NCI-H146 treated with DMSO at 0.1 percent for 48 hours (cell line): ENCODE measurements around the gene CHD2.

Experiments
- DNase-seq: peaks from one replicate; lab custom pipeline; 2025; ENCODE audit not compliant: unreplicated experiment; lab: John Stamatoyannopoulos, UW

The CHD2 gene

DNA sequence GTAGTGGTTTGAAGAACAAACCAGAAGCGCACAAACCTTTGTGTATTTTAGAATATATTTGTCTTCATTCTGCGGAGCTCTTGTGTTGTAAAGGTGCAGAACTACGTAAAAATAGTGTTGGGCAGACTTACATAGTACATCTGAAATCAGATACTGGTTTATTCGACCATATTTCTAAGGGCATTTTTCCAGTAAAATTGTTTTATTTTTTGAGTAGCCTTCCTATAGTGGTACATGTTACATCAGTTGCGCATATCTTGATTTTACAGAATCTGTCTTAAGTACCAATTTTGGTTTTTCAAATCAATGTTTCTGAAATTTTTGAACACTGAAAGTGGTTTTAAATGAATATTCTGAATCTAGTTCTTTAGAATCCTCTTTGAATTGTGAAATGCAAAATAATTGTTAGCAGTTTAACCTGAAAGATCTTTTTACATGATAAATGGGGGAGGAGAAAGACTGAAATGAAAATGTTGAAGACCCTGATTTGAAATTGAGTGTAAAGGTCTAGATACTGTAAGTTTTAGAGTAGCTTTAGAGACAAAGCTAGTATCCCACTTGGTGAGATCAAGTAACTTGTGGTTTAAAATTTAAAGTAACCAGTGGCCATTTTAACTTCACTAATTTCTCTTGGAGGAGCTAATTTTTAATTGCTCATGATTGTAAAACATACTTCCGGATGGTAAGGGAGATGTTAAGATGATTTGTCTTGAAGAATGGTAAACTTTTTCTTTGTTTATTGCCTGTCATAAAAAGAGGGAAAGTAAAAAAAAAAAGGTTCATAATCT is 15.5 kb upstream of the CHD2 start:
- DNase-seq, result no peak

GRCh38 chr15:92885224-92886041 is 14.7 kb upstream of the CHD2 start:
- no peak for DNase-seq

- no peak for DNase-seq
Observed at GRCh38 chr15:92886042-92886537, 14.0 kb upstream of the CHD2 start.

- no peak for DNase-seq
Observed at GRCh38 chr15:92886815-92887214, 13.3 kb upstream of the CHD2 start.

- no peak for DNase-seq
Observed at GRCh38 chr15:92887869-92888268, 12.3 kb upstream of the CHD2 start.

DNA sequence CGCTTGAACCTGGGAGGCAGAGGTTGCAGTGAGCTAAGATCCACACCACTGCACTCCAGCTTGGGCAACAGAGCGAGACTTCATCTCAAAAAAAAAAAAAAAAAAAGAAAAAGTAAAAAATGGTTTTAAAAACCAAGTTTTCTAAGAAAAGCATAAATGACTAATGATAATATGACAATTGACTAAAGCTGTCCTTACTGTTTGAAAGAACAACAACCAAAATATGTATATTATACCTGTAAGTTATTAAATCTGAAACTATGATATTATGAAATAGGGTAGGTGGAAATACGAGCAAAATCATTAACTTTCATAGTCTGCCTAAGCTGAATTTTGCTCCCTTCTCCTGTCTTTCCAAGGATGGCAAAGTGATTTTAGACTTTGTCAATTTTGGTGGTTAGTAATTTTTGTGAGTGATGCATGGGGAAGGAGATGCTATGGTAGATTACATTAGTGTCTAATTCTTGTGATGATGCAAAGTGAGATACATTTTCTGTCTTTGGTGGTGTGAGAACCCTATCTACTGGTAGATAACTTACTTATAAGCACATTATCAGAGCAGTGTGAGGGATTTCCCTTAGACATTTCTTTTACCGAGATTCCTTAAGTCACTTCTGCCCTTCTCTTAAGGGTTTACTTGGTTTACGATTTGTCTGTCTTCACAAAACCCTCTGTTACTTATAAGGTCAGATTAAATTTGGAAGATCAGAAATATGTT is 10.6 kb upstream of the CHD2 start:
- no peak for DNase-seq

GRCh38 chr15:92891533-92892200 is 8.5 kb upstream of the CHD2 start:
- DNase-seq, result no peak

DNA sequence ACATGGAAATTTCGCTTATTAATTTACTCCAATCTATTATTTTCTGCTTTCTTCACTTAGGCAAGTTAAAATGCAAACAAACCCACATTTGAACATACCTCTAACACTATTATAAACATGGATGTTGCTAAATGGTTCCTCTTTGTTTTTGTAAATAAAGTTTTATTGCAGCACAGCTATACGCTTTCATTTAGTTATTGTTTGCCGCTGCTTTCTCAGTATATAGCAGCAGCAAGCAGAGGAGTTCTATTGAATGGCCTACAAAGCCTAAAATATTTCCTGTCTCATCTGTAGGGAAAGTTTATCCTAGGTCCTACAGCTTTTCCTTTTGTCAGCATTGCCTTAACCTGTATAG is 7.9 kb upstream of the CHD2 start:
- no peak for DNase-seq

- DNase-seq, result no peak
Observed at GRCh38 chr15:92893200-92893599, 6.9 kb upstream of the CHD2 start.

GRCh38 chr15:92896561-92896960 is 3.6 kb upstream of the CHD2 start:
- no peak for DNase-seq

GRCh38 chr15:92897620-92898019 is 2.5 kb upstream of the CHD2 start:
- DNase-seq, result no peak

- no peak for DNase-seq
Observed at GRCh38 chr15:92898988-92899582, 1.0 kb upstream of the CHD2 start.

DNA sequence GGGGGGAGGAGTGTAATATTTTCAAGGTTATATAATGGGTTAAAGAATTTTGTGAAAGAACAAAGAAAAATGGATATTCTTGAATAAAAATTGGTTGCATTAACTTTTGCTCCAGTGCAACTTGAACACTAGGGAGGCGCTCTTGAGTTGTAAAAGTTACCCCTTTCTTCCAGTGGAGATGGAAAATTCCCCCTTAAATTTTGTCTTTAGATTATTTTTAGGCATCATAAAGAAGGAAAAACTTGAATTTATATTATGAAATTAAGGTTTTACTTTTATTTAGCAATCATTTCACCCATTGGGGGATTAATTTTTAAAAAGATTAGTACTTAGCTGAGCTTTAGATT is 550 bp upstream of the CHD2 start:
- no peak for DNase-seq

DNA sequence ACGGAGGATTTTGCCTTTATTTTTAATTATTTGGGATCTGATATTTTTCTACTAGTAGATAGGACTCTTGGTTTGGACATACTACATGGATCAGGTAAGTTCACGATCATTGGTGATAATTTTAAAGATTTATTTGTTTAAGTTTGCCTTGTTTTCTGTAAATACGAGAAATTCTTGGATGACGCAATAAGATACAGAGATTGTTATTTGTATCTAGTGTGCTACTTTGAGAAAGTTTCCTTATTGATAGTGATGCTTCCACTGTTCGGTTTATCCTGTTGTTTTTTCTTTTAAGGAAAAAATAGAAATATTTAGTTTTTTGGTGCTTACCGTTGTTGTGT is 577 bp downstream of the CHD2 start:
- no peak for DNase-seq

GRCh38 chr15:92901072-92901761 is 1.1 kb downstream of the CHD2 start:
- DNase-seq, result no peak

- no peak for DNase-seq
Observed at GRCh38 chr15:92901995-92902394, 1.9 kb downstream of the CHD2 start.

DNA sequence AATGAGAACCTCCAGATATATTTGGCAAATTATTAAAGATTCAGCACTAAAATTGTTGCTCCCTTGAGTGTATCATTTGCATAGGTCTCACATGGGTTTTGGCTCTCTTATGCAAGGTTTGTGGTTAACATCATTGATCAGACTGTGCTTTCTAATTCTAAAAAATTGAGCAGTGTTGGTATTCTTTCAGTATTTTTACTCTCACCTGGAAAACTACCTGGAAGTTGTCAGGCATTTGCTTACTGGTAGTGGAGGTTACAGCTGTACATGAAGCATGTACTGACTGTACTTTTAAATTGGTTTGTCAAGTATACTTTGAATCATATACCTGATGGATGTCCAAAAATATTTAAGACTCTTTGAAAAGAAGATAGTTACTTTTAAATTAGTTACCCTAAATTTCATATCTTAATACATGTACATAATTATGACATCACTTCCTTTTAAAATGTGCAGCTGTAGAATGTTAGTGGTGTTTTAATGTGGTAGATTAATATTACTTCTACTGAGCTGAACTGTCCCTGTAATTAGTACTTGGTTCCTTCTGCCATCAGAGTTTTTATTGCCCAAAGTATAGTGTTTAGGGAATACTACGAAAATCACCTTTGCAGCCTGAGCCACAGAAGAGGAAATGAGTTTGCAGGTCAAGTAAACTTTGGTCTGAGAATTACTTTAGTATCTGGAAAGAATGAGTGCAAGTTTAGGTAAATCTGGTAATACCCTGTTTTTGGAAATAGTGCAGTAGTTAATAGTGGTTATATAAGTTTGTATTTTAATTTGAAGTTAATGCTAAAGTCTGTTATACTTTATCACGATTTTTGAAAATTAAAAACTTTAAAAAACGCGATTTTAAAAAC is 2.8 kb downstream of the CHD2 start:
- no peak for DNase-seq

DNA sequence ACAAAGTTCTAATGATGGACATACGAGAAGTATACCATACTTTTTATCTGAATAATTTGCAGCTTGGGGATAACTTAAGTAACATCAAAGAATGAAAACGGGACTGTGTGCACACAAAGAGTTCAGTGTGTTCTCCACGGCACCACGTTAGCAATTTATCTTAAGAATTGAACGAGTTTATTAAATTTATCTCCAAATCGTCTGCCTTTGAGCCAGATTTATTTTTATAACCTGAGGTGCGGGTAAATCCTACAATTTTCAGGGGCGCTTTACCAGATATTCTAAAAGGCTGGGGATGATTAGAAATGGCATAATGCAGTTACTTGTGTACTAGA is 3.5 kb downstream of the CHD2 start:
- no peak for DNase-seq

DNA sequence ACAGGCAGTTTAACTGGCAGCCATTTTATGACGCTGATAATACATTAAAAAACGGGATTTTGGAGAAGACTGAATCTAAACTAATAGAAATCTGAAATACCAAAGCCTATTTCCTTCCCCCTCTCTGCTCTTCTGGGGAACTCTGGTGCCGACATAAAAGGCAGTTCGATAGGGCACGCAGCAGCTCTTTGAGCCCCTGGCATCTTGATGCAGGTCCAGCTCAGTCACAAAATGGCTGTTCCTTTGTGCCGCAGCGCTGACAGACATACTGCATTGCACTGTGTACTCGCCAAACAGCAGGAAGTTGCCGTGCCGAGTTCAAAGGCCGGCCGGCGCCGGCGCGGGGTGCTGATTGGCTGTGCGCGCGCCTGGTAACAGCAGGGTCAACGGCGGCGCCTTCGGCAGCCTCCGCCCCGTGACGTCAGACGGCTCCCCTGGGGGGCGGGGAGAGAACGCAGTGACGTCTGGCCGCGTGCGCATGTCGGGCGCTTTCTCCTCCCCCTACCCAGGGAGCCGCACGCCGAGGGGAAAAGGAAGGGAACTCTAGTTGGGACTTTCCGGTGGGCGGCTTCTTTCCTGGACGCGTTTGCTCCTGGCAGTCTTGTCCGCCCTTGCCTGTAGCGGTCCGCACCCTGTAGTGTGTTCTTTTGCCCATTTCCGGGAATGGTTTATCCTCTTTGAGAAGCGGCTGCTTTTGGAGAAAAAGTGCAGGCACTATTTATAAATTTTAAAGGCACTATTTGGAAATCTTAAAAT is 4.0 kb downstream of the CHD2 start:
- DNase-seq, result peak; percentile 98
